ENCODE measurements around the gene ZNF618. TPM values are rescaled to one million over a fixed set of nuclear protein-coding genes. Genes with fewer than 3 reads are reported as not detected.
A peak's percentile ranks its signal among the peaks of the same experiment; 100 is the strongest.

The ZNF618 gene
- total RNA-seq, 1 donor from 2014 or later = 51.5 TPM

- H3K9me3 Mint-ChIP-seq = peaks cover 5% of the 10 kb centered on the region
- peaks cover 12% of the 10 kb centered on the region for H3K4me1 Mint-ChIP-seq (ENCODE audit: unreplicated experiment)
- no peaks in the 10 kb centered on the region for H3K27me3 Mint-ChIP-seq
- no peak for DNase-seq (ENCODE audit: extremely low spot score, unreplicated experiment)
- peak overlapping the region; percentile 29 for H3K27ac Mint-ChIP-seq
- H3K4me3 Mint-ChIP-seq = peak overlapping the region; percentile 19
- H3K36me3 Mint-ChIP-seq = peaks cover 45% of the 10 kb centered on the region
- no peak for TF ChIP-seq CTCF (conservative IDR thresholded peaks at IDR 0.05)
These were observed 25.1 kb downstream of the ZNF618 start for GRCh38 chr9:113901221-113901688.

GRCh38 chr9:113903514-113904077 lies 27.5 kb downstream of the ZNF618 start:
- H3K27me3 Mint-ChIP-seq = no peaks in the 10 kb centered on the region
- DNase-seq (ENCODE audit: extremely low spot score, unreplicated experiment) = no peak
- H3K36me3 Mint-ChIP-seq = peaks cover 33% of the 10 kb centered on the region
- no peak for TF ChIP-seq CTCF (conservative IDR thresholded peaks at IDR 0.05)
- no peak overlapping the region for H3K4me3 Mint-ChIP-seq
- peaks cover 18% of the 10 kb centered on the region for H3K4me1 Mint-ChIP-seq (ENCODE audit: unreplicated experiment)
- no peak overlapping the region for H3K27ac Mint-ChIP-seq
- H3K9me3 Mint-ChIP-seq = no peaks in the 10 kb centered on the region

GRCh38 chr9:113906411-113907110 lies 30.5 kb downstream of the ZNF618 start:
- DNase-seq (ENCODE audit: extremely low spot score, unreplicated experiment) = no peak
- no peak for TF ChIP-seq CTCF (conservative IDR thresholded peaks at IDR 0.05)
- peaks cover 22% of the 10 kb centered on the region for H3K36me3 Mint-ChIP-seq
- no peaks in the 10 kb centered on the region for H3K27me3 Mint-ChIP-seq
- H3K4me1 Mint-ChIP-seq (ENCODE audit: unreplicated experiment) = peaks cover 31% of the 10 kb centered on the region
- H3K4me3 Mint-ChIP-seq = no peak overlapping the region
- no peaks in the 10 kb centered on the region for H3K9me3 Mint-ChIP-seq
- peak overlapping the region; percentile 63 for H3K27ac Mint-ChIP-seq

- no peak for DNase-seq (ENCODE audit: extremely low spot score, unreplicated experiment)
- Mint-ChIP-seq H3K36me3 (peaks cover 15% of the 10 kb centered on the region), H3K4me3 (no peak overlapping the region), H3K4me1 (ENCODE audit: unreplicated experiment) (peaks cover 37% of the 10 kb centered on the region), H3K27ac (peak overlapping the region; percentile 63), H3K9me3 (no peaks in the 10 kb centered on the region), H3K27me3 (no peaks in the 10 kb centered on the region)
- no peak for TF ChIP-seq CTCF (conservative IDR thresholded peaks at IDR 0.05)
These were observed 31.2 kb downstream of the ZNF618 start for GRCh38 chr9:113907282-113907681.

- no peak overlapping the region for H3K4me3 Mint-ChIP-seq
- H3K9me3 Mint-ChIP-seq = no peaks in the 10 kb centered on the region
- no peak for TF ChIP-seq CTCF (conservative IDR thresholded peaks at IDR 0.05)
- peak overlapping the region; percentile 67 for H3K27ac Mint-ChIP-seq
- H3K27me3 Mint-ChIP-seq = no peaks in the 10 kb centered on the region
- H3K36me3 Mint-ChIP-seq = peaks cover 4% of the 10 kb centered on the region
- H3K4me1 Mint-ChIP-seq (ENCODE audit: unreplicated experiment) = peaks cover 45% of the 10 kb centered on the region
- DNase-seq (ENCODE audit: extremely low spot score, unreplicated experiment) = no peak
These were observed 33.3 kb downstream of the ZNF618 start for GRCh38 chr9:113909421-113909820.

All from type B pancreatic cell (in vitro differentiated cells).